M059J (cell line): ENCODE data around the gene CPNE2. TPM values are rescaled to one million over a fixed set of nuclear protein-coding genes. Genes with fewer than 3 reads are reported as not detected.
A peak's percentile ranks its signal among the peaks of the same experiment; 100 is the strongest.

Experiments
- DNase-seq: peaks from one replicate; pipeline ENCODE4 v3.0.0-alpha.2; 2012; ENCODE audit warnings: low read depth
- total RNA-seq: library from RNA; depleted of rRNA; stranded (reverse); fragments of >200 nt; shearing (Covaris generic); gene quantifications from 2 replicates; pipeline ENCODE4 v1.2.3, GENCODE V29; 2014; rRNA removed

The CPNE2 gene
- total RNA-seq, 1 experiment from 2014 or later: 27.5 TPM

DNA sequence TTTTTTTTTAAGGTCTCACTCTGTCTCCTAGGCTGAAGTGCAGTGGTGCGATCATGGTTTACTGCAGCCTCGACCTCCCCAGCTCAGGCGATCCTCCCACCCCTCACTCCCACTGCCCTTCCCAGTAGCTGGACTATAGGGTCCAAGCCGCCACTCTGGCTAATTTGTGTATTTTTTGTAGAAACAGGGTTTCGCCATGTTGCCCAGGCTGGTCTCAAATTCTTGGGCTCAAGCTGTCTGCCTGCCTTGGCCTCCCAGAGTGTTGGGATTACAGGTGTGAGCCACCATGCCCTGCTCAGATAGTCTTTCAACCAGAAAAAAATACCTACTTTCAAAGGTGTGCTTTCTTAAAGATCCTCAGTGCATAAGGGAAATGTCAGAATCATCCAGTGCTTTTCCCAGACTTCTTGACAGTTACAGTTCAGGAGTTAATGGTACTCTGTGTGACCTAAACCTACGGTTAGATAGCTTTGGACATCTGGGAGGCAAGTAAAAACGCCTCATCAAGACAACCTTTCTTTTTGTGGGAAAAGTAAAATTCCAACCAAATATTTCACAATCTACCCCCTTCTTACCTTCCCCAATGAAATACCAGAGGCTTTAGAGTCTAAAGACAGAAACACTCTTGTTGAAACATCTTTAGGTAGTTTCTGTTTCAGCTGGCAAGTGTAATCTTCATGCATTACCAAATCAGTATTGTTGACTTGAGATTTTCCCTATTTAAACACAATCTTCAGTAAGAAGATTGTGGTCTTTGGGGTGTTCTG, 100.5 kb downstream of the CPNE2 start:
- peak; percentile 58 for DNase-seq

DNA sequence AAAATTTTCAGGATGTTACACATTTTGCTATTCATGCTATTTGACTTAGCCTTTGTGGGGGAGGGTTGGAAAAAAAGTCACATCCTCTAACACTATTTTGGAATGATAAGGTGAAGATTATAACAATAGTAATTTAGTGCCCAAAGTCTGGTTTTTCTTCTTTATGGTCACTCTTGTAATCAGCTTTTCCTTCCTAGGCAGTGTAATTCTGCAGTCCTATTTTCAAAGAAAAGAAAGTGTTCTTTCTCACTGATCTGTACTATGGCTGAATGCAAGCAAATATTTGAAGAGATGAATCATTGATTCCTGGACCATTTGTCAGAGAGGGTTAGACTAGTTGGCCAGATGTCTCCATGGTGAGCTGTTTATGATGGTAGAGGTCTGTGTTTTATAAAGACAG, 102.1 kb downstream of the CPNE2 start:
- peak; percentile 95 for DNase-seq

DNA sequence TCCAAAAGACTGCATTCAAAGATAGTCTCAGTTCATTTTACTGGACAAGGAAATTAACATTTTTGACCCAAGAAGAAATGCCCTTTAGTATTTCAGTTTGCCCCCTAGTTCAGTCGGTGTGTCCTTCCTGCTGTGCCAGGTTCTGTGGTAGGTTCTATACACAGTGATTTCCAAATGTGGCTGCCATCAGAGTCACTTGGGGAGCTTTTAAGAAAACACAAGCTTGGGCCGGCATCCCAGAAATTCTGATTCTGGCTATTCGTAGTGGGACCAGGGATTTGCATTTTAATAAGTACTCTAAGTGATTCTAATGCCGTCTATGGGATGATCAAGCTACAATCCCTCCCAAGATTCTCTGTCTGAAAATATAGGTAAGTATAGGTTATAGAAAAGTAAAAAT, 103.9 kb downstream of the CPNE2 start:
- no peak for DNase-seq

DNA sequence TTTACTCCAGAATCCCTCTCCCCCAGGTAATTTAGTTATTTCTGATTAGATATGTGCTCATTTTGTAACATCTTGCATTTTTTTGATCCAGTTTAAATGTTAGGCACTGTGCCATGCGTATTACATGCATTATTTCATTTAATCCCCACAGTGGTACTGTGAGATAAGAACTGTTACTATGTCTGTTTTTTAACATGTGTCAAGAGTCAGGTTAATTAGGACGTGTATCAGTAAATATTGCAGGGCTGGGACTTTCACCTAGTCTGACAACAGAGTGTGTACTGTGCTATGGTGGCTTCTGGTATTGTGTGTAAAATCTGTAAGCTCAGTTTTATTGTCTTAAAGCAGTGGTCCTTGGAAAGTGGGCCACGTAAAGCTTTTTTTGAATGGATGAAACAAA, 104.4 kb downstream of the CPNE2 start:
- DNase-seq: no peak

Other genes starting within 250 kb of the CPNE2 start
- not detected in 2 replicates for gene SLC12A3, start 227.4 kb upstream of the CPNE2 start, total RNA-seq
- 104 and 124 TPM in 2 replicates for gene HERPUD1, start 160.4 kb upstream of the CPNE2 start, total RNA-seq
- gene CETP, start 130.6 kb upstream of the CPNE2 start, total RNA-seq: not detected in 2 replicates
- 25.2 and 31.1 TPM in 2 replicates for gene NLRC5, start 103.0 kb upstream of the CPNE2 start, total RNA-seq
- gene PSME3IP1, start 93.5 kb downstream of the CPNE2 start, total RNA-seq: 123 and 147 TPM in 2 replicates
- 27.8 and 34.9 TPM in 2 replicates for gene RSPRY1, start 93.7 kb downstream of the CPNE2 start, total RNA-seq
- 104 and 120 TPM in 2 replicates for gene ARL2BP, start 152.7 kb downstream of the CPNE2 start, total RNA-seq
- gene PLLP, start 192.1 kb downstream of the CPNE2 start, total RNA-seq: 0.27 and 0.62 TPM in 2 replicates